DOHH2 (cell line): ENCODE measurements around the gene HRH1.
"Not testable (repeated sequence)": the region's sequence is repeated elsewhere in the genome, so short reads cannot be mapped to it uniquely, and the experiment has no call there.

Experiments
- H3F3A ChIP-seq: fragments of 200-600 bp; sonication (generic), shearing (Covaris generic); 2 replicates; pipeline ENCODE4 v1.6.0; 2016; ENCODE audit warnings: antibody characterized with exemption, mild to moderate bottlenecking; ENCODE audit not compliant: control insufficient read depth, insufficient read depth
- H3K27ac ChIP-seq: fragments of 200-600 bp; sonication (generic); 2 replicates; pipeline ENCODE4 v1.5.1; 2014; ENCODE audit warnings: low read depth, mild to moderate bottlenecking, low read length, moderate library complexity
- H3K27me3 ChIP-seq: fragments of 200-600 bp; sonication (generic); 2 replicates; pipeline ENCODE4 v1.6.1; 2014; ENCODE audit warnings: mild to moderate bottlenecking, low read length, mixed read lengths; ENCODE audit not compliant: control insufficient read depth
- H3K36me3 ChIP-seq: fragments of 200-600 bp; sonication (generic); 2 replicates; pipeline ENCODE4 v1.6.1; 2014; ENCODE audit warnings: mild to moderate bottlenecking, low read length, moderate library complexity, mixed read lengths; ENCODE audit not compliant: control insufficient read depth
- H3K4me1 ChIP-seq: fragments of 200-600 bp; sonication (generic); 2 replicates; pipeline ENCODE4 v1.6.1; 2014; ENCODE audit warnings: mild to moderate bottlenecking, low read length, mixed read lengths; ENCODE audit not compliant: control insufficient read depth
- H3K4me2 ChIP-seq: fragments of 200-600 bp; sonication (generic); 2 replicates; pipeline ENCODE4 v1.6.0; 2014; ENCODE audit warnings: mild to moderate bottlenecking, low read length, moderate library complexity
- H3K4me3 ChIP-seq: fragments of 200-600 bp; sonication (generic); 2 replicates; pipeline ENCODE4 v1.5.1; 2014; ENCODE audit warnings: mild to moderate bottlenecking, low read length, mixed read lengths
- H3K79me2 ChIP-seq: fragments of 200-600 bp; sonication (generic); 2 replicates; pipeline ENCODE4 v1.6.1; 2014; ENCODE audit warnings: mild to moderate bottlenecking, low read length, mixed read lengths; ENCODE audit not compliant: control insufficient read depth
- H3K9me2 ChIP-seq: fragments of 200-600 bp; sonication (generic); replicated peaks from 2 replicates; pipeline ENCODE4 v1.6.1; 2014; ENCODE audit warnings: mild to moderate bottlenecking, low read length, mixed read lengths; ENCODE audit not compliant: control insufficient read depth
- H3K9me3 ChIP-seq: fragments of 200-600 bp; sonication (generic); 2 replicates; pipeline ENCODE4 v1.6.1; 2014; ENCODE audit warnings: antibody characterized with exemption, low read length, mixed read lengths; ENCODE audit not compliant: control insufficient read depth, insufficient read depth
- H4K20me1 ChIP-seq: fragments of 200-600 bp; sonication (generic); 2 replicates; pipeline ENCODE4 v1.6.0; 2014; ENCODE audit warnings: low read depth, mild to moderate bottlenecking, antibody characterized with exemption, low read length, moderate library complexity; ENCODE audit not compliant: control insufficient read depth, insufficient read depth
- EZH2phosphoT487 ChIP-seq: fragments of 200-600 bp; sonication (generic); IDR thresholded peaks from 2 replicates; pipeline ENCODE4 v1.6.1; 2017; ENCODE audit warnings: borderline replicate concordance, mild to moderate bottlenecking, antibody characterized with exemption, low read length, moderate library complexity, mixed read lengths
- TF ChIP-seq, protein P1 (sequence below): fragments of 200-600 bp; sonication (generic); IDR thresholded peaks from one replicate; pipeline ENCODE4 v1.5.1; 2014; ENCODE audit warnings: antibody characterized with exemption, mild to moderate bottlenecking, low read depth, low read length; ENCODE audit not compliant: poor library complexity, severe bottlenecking

HRH1 gene

DNA sequence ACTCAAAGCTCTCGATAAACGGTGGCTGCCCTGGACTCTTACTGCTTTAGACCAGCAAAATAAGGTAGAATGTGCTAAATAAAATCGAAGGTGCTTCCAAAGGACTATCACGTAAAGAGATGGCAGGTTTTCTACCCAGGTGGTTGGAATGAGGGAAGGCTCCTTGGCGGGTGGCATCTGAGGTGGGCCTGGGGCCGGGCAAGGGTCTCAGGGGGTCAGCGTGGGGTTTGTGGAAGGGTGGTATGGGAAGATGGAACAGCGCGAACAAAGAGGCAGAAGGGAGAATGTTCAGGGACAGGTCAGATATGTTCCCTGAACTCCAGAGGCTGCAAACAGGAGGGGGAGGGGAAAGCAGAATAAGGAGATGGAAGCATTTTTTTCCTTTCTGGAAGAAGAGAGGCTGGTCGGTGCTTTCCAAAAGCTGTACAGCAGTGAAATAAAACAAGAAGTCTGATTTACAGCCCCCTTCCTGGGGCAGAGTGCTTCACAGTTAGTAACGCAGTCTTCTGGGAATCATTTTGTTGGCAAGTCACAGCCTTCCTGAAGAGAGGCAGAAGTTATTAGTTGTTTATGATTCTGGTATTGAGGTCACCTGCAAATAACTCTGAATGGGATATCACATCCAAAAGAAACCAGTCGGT is 59.6 kb downstream of the HRH1 start:
- Histone ChIP-seq H3F3A (no peaks in the 10 kb centered on the region), H4K20me1 (no peaks in the 10 kb centered on the region), H3K36me3 (no peaks in the 10 kb centered on the region), H3K79me2 (no peaks in the 10 kb centered on the region), H3K4me1 (no peaks in the 10 kb centered on the region), H3K4me3 (no peak overlapping the region), H3K27me3 (peaks cover 12% of the 10 kb centered on the region), H3K27ac (no peak overlapping the region), H3K9me3 (no peaks in the 10 kb centered on the region), H3K4me2 (no peak overlapping the region), H3K9me2 (no peaks in the 10 kb centered on the region)
- TF ChIP-seq EZH2phosphoT487 = no peak
- TF ChIP-seq, protein P1, sequence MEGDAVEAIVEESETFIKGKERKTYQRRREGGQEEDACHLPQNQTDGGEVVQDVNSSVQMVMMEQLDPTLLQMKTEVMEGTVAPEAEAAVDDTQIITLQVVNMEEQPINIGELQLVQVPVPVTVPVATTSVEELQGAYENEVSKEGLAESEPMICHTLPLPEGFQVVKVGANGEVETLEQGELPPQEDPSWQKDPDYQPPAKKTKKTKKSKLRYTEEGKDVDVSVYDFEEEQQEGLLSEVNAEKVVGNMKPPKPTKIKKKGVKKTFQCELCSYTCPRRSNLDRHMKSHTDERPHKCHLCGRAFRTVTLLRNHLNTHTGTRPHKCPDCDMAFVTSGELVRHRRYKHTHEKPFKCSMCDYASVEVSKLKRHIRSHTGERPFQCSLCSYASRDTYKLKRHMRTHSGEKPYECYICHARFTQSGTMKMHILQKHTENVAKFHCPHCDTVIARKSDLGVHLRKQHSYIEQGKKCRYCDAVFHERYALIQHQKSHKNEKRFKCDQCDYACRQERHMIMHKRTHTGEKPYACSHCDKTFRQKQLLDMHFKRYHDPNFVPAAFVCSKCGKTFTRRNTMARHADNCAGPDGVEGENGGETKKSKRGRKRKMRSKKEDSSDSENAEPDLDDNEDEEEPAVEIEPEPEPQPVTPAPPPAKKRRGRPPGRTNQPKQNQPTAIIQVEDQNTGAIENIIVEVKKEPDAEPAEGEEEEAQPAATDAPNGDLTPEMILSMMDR = no peak

DNA sequence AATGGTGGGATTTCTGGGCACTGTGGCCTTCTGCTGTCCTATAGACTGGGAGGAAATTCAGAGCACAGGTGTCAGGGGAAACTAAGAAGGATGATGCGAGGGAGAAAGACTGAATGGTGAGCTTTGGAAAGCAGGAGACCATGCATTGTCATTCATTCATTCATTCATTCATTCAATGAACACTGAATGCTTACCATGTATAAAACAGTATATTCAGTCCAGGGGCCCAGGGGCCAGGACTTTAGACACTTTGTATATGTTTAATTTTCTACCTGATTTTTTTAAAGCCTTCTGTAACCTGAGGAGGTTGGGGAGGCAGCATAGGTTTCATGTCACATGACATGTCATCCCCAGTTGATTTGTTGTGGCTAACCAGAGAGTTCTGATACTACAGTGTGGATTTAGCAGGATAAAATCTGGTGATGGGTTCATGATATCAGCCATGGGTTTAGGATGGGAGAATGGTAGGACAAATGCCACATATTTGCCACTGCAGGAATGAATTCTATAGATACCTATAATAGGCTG is 60.2 kb downstream of the HRH1 start:
- no peaks in the 10 kb centered on the region for H3K79me2 ChIP-seq
- no peaks in the 10 kb centered on the region for H3K9me3 ChIP-seq
- H3K4me1 ChIP-seq = no peaks in the 10 kb centered on the region
- no peaks in the 10 kb centered on the region for H4K20me1 ChIP-seq
- H3K4me2 ChIP-seq = no peak overlapping the region
- no peak overlapping the region for H3K4me3 ChIP-seq
- no peaks in the 10 kb centered on the region for H3K9me2 ChIP-seq
- TF ChIP-seq, protein P1 = no peak
- no peak for TF ChIP-seq EZH2phosphoT487
- H3F3A ChIP-seq = no peaks in the 10 kb centered on the region
- no peaks in the 10 kb centered on the region for H3K36me3 ChIP-seq
- no peak overlapping the region for H3K27ac ChIP-seq
- peaks cover 6% of the 10 kb centered on the region for H3K27me3 ChIP-seq

DNA sequence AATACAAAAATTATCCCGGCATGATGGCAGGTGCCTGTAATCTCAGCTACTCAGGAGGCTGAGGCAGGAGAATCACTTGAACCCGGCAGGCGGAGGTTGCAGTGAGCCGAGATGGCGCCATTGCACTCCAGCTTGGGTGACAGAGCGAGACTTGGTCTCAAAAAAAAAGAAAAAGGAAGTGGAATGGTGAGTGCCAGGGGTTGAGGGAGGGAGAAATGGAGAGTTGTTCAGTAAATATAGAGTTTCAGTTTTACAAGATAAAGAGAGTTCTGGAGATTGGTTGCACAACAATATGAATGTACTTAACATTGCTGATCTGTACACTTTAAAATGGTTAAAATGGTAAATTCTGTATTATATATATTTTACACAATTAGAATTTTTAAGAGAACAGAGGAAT is 63.1 kb downstream of the HRH1 start:
- not testable (repeated sequence) for H3K4me1 ChIP-seq, H3K27me3 ChIP-seq, H3K36me3 ChIP-seq, H4K20me1 ChIP-seq, H3K79me2 ChIP-seq, H3K9me2 ChIP-seq, H3K9me3 ChIP-seq, H3K27ac ChIP-seq, H3K4me3 ChIP-seq, H3K4me2 ChIP-seq, H3F3A ChIP-seq

DNA sequence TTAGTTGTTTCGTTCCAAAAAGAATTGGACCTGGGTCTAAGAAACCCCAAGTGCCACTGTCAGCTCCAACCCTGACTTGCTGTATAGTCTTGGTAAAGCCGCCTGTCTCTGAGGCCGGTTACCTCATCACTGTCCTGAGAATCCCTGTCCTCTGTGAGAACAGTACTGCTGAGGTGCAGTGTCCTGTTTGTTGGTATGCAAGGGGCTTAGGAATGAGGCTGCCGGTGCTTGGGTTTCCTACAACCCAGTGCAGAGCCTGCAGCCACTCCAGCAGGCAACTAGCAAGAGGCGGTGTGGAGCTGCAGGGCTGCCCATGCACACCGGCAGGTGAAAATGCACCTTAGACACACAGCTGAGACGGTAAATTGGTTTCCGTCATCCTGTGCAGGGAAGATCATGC is 65.9 kb downstream of the HRH1 start:
- H3K36me3 ChIP-seq = no peaks in the 10 kb centered on the region
- H3K79me2 ChIP-seq = no peaks in the 10 kb centered on the region
- no peak overlapping the region for H3K27ac ChIP-seq
- no peak overlapping the region for H3K4me2 ChIP-seq
- H3K9me3 ChIP-seq = no peaks in the 10 kb centered on the region
- H4K20me1 ChIP-seq = no peaks in the 10 kb centered on the region
- no peaks in the 10 kb centered on the region for H3K9me2 ChIP-seq
- H3F3A ChIP-seq = no peaks in the 10 kb centered on the region
- no peak overlapping the region for H3K4me3 ChIP-seq
- H3K4me1 ChIP-seq = no peaks in the 10 kb centered on the region
- no peak for TF ChIP-seq EZH2phosphoT487
- TF ChIP-seq, protein P1 = no peak
- no peaks in the 10 kb centered on the region for H3K27me3 ChIP-seq
